Heart right ventricle (tissue), 16 donors: ENCODE measurements around the gene PRKD2. TPM values are rescaled to one million over a fixed set of nuclear protein-coding genes. Genes with fewer than 3 reads are reported as not detected.

Experiments
- ATAC-seq, 8 donors: fragments of 200-7000 bp; cut with Tn5 transposase; one replicate each; pipeline ENCODE4 v1.9.1; 2020; ENCODE audit warnings: mild to moderate bottlenecking in 8 of 8, moderate library complexity in 8 of 8, moderate number of reproducible peaks in 1 of 8
- DNase-seq, 2 donors: peaks; one replicate each; pipeline ENCODE4 v3.0.0-alpha.2; 2020
- H3K27ac ChIP-seq, 10 donors: fragments of 200-600 bp; sonication (generic) in 2 of 10; one replicate each; pipeline versions ENCODE4 v1.5.0 to v1.8.0; 2020 to 2022; ENCODE audit warnings: mild to moderate bottlenecking in 3 of 10
- H3K27me3 ChIP-seq, 7 donors: fragments of 200-600 bp; one replicate each; pipeline ENCODE4 v1.8.0; 2021 to 2022; ENCODE audit warnings: mild to moderate bottlenecking in 2 of 7
- H3K36me3 ChIP-seq, 9 donors: fragments of 200-600 bp; sonication (generic) in 1 of 9; one replicate each; pipeline versions ENCODE4 v1.5.0 to v1.8.0; 2020 to 2022; ENCODE audit warnings: mild to moderate bottlenecking in 2 of 9
- H3K4me1 ChIP-seq, 9 donors: fragments of 200-600 bp; sonication (generic) in 1 of 9; one replicate each; pipeline versions ENCODE4 v1.5.0 to v1.8.0; 2020 to 2022; ENCODE audit warnings: mild to moderate bottlenecking in 4 of 9
- H3K4me3 ChIP-seq, 10 donors: fragments of 200-600 bp; sonication (generic) in 2 of 10; one replicate each; pipeline versions ENCODE4 v1.5.0 to v1.8.0; 2020 to 2022; ENCODE audit warnings: mild to moderate bottlenecking in 7 of 10, moderate library complexity in 2 of 10
- H3K9me3 ChIP-seq, 11 donors: fragments of 200-600 bp in 10 of 11; sonication (generic) in 2 of 11; one replicate each; pipeline versions ENCODE4 v1.5.0 to v1.8.0; 2013 to 2022; ENCODE audit warnings: mild to moderate bottlenecking in 2 of 11, control low read depth in 1 of 11, moderate library complexity in 1 of 11
- WGBS, 2 donors: extraction: QIAGEN DNeasy Blood & Tissue Kit; methylation state at CpG; one replicate each; pipeline ENCODE4 v1.1.7; 2013; ENCODE audit warnings: inconsistent platforms in 1 of 2; 5-methylcytosine and 5-hydroxymethylcytosine counted together
- intact Hi-C, 10 donors: fragments of 100-400 bp; cut with DNase I; formaldehyde crosslinking; loops; one replicate each; pipeline versions ENCODE4 v1.11.1 to v1.14.2; 2022
- microRNA-seq, 2 donors: library from miRNA; unstranded; fragments of <30 nt; microRNA quantifications; one replicate each; pipeline ENCODE4 v1.2.0, GENCODE V29; 2021
- polyA plus RNA-seq, 2 donors: library from polyadenylated mRNA; stranded (reverse); fragments of 200-250 nt; gene quantifications; one replicate each; pipeline ENCODE4 v1.2.3, GENCODE V29; 2013
- total RNA-seq, 10 donors: library from RNA; stranded (reverse); fragmentation: NEBNext Ultra II Directional in 3 of 10; extraction: Animal tissue kit (Norgen Biotek cat#: 25700) in 3 of 10; gene quantifications; one replicate each; pipeline versions ENCODE4 v1.2.1 to v1.2.4, GENCODE V29; 2021 to 2023
- TF ChIP-seq, protein P1 (sequence below), 9 donors: fragments of 200-600 bp; sonication (generic) in 2 of 9; IDR thresholded peaks; one replicate each; pipeline versions ENCODE4 v1.5.0 to v1.8.0; 2021 to 2022; ENCODE audit warnings: antibody characterized with exemption in 9 of 9, mild to moderate bottlenecking in 5 of 9, moderate library complexity in 1 of 9
- donor health status: Arrhythmogenic right ventricular cardiomyopathy.
- donor health status: ischemic (EF 13 %, LVEDD 7.1; RV severe dilation, severe dysfunction).
- donor health status: healthy with polysubstance abuse.
- donor health status: DM: no; HTN: yes; CAD: no.
- donor health status: DM: no; HTN: no; CAD: no.
- donor health status: ischemic (EF 25% LVEDD 6.9; RV normal size, moderate dysfunction).
- donor health status: ischemic (EF 25% LVEDD 5.7; RV mildly dilated, moderate dysfunction).
- donor health status: healthy.
- donor health status: DM: yes; HTN: yes; CAD: no.
- donor health status: Ischemic cardiomyopathy.
- donor health status: ischemic (EF 35%, LVEDD 5.7; RV mildly dilated, moderate dysfunction).
- donor health status: nonischemic (EF 11% LVEDD 7.7; RV severe dilation, severe dysfunction).
- donor health status: DM: yes; HTN: yes; CAD: no.
- donor health status: PGD.
- donor health status: ischemic (EF 29% LVEDD 5.4; RV normal size, mild dysfunction).
- donor health status: nonischemic (EF 23%, LVEDD 6.1; RV moderate dilation, normal function).

The PRKD2 gene
- total and polyA plus RNA-seq, 12 donors = 11.7 to 22.7 (median 13.8) TPM

DNA sequence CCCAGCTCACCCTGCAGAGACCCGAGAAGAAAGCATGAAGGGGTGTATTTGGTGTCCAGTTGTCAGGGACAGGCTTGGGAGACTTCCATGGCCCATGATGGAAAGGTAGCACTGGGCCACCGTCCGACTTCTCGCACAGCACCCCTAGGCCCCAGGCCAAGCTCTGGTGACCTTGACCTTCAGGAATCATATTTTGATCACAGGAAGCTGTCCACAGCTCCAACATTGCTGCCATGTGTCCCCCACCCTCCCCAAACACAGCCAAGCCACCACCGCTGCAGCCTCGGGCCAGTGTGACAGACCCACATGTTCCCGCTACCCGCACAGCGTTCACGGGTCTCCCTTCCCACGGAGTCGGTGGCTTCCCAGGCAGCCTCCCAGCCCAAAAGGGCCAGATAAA is 91.2 kb downstream of the PRKD2 start:
- H3K36me3 ChIP-seq = no peaks in the 10 kb centered on the region
- DNase-seq (peak in 1 of 2 donors; percentile 42), ATAC-seq (no peak)
- peak overlapping the region in 9 of 10 donors; percentile 52 to 88 (median 76) for H3K27ac ChIP-seq
- WGBS, 2 donors = 66 to 68% methylated on average over 12 of the region's 12 CpGs
- intact Hi-C loops = no loop called here
- H3K4me1 ChIP-seq = peaks cover 11 to 73% (median 48%) of the 10 kb centered on the region in 9 donors
- no peaks in the 10 kb centered on the region for H3K27me3 ChIP-seq
- TF ChIP-seq, protein P1, sequence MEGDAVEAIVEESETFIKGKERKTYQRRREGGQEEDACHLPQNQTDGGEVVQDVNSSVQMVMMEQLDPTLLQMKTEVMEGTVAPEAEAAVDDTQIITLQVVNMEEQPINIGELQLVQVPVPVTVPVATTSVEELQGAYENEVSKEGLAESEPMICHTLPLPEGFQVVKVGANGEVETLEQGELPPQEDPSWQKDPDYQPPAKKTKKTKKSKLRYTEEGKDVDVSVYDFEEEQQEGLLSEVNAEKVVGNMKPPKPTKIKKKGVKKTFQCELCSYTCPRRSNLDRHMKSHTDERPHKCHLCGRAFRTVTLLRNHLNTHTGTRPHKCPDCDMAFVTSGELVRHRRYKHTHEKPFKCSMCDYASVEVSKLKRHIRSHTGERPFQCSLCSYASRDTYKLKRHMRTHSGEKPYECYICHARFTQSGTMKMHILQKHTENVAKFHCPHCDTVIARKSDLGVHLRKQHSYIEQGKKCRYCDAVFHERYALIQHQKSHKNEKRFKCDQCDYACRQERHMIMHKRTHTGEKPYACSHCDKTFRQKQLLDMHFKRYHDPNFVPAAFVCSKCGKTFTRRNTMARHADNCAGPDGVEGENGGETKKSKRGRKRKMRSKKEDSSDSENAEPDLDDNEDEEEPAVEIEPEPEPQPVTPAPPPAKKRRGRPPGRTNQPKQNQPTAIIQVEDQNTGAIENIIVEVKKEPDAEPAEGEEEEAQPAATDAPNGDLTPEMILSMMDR (IDR thresholded peaks at IDR 0.05) = no peak
- no peaks in the 10 kb centered on the region for H3K9me3 ChIP-seq
- H3K4me3 ChIP-seq = no peak overlapping the region

DNA sequence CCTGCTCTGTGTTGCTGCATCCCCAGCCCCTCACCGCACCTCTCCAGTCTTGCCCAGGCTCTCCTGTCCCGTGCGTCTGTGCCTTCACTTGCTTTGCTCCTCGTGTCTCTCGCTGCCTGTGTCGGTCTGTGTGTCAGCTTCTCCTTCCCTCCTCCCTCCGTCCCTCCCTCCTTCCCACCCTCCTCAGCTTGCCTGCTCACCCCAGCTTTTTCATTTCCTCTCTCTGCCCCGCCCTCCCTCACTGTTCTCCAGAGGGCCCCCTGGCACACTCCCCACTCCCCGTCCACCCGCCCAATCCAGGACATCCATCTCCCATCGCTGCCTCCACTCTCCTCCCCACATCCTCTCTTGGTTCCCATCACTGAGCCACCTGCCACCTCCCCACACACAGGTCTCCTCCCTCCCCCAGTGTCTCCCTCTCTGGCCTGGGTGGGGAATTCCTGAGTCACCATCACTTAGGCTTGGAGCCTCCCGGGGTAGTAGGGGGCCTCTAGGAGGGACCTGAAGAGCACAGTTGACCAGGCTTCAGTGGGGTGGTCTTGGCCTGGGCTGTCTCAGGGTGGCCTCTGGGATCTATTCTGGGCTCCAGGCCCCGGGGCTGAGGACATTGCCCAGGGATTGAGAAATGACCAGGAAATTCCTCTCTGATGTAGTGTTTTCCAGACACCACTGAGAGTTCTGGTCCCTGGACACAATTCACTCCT is 91.8 kb downstream of the PRKD2 start, which contains the start of gene PTGIR:
TSS of gene PTGIR (minus strand) at position 132 of the 704 bp plus-strand sequence. CDS start 864 bp downstream, outside the sequence.
- H3K27me3 ChIP-seq = no peaks in the 10 kb centered on the region
- H3K4me3 ChIP-seq = peak within 1 kb of the TSS in 9 of 10 donors; percentile 25 to 49 (median 41)
- 34 to 45% methylated on average over 13 of the region's 13 CpGs for WGBS, 2 donors
- ATAC-seq (peak; percentile 68 to 81 (median 76)), DNase-seq (peak; percentile 78 to 81)
- H3K4me1 ChIP-seq = peaks cover 14 to 77% (median 53%) of the 10 kb centered on the region in 9 donors
- no peaks in the 10 kb centered on the region for H3K9me3 ChIP-seq
- H3K27ac ChIP-seq = peak within 1 kb of the TSS; percentile 50 to 88 (median 75)
- intact Hi-C loops = no loop called here
- H3K36me3 ChIP-seq = no peaks in the 10 kb centered on the region
- TF ChIP-seq, protein P1 (IDR thresholded peaks at IDR 0.05) = no peak

Small RNA genes lying within 50 kb of the gene (microRNA-seq; reads per million reads assigned to microRNA genes)
- gene MIR320E = 1.8 to 2.0 reads per million in 2 donors

Other genes starting within 250 kb of the PRKD2 start
- gene PNMA8A, start 245.6 kb downstream of the PRKD2 start, total RNA-seq = 10 to 100 TPM in 3 of 10 donors, 1 to 10 TPM in 7; 7.2 to 12.3 (median 9.3) TPM
- gene PNMA8A, start 245.6 kb downstream of the PRKD2 start, polyA plus RNA-seq = 1 to 10 TPM; 2.8 to 3.0 TPM
- gene PNMA8B, start 221.2 kb downstream of the PRKD2 start, total RNA-seq = under 1 TPM; 0.47 to 0.95 (median 0.65) TPM
- gene PNMA8B, start 221.2 kb downstream of the PRKD2 start, polyA plus RNA-seq = under 1 TPM; 0.37 to 0.81 TPM
- gene CALM3, start 115.8 kb downstream of the PRKD2 start, total RNA-seq = 100 to 1,000 TPM; 214 to 488 (median 287) TPM
- 100 to 1,000 TPM; 304 to 370 TPM for gene CALM3, start 115.8 kb downstream of the PRKD2 start, polyA plus RNA-seq
- gene PTGIR, start 92.0 kb downstream of the PRKD2 start, total RNA-seq = 10 to 100 TPM in 1 of 10 donors, 1 to 10 TPM in 9; 1.4 to 13.7 (median 2.6) TPM
- gene PTGIR, start 92.0 kb downstream of the PRKD2 start, polyA plus RNA-seq = 1 to 10 TPM; 5.5 to 8.5 TPM
- gene GNG8, start 80.9 kb downstream of the PRKD2 start, total RNA-seq = 1 to 10 TPM in 2 of 10 donors, not detected in 8; 1.9 to 5.9 TPM
- gene GNG8, start 80.9 kb downstream of the PRKD2 start, polyA plus RNA-seq = not detected
- gene DACT3, start 55.9 kb downstream of the PRKD2 start, total RNA-seq = 10 to 100 TPM in 7 of 10 donors, 1 to 10 TPM in 3; 6.9 to 29.3 (median 14.9) TPM
- 1 to 10 TPM; 3.9 to 5.0 TPM for gene DACT3, start 55.9 kb downstream of the PRKD2 start, polyA plus RNA-seq
- 10 to 100 TPM; 14.6 to 22.8 (median 19.7) TPM for gene FKRP, start 28.9 kb upstream of the PRKD2 start, total RNA-seq
- gene FKRP, start 28.9 kb upstream of the PRKD2 start, polyA plus RNA-seq = 10 to 100 TPM; 13.0 to 20.3 TPM
- 10 to 100 TPM; 43.3 to 56.1 (median 50.0) TPM for gene STRN4, start 29.3 kb upstream of the PRKD2 start, total RNA-seq
- 10 to 100 TPM; 50.4 to 63.3 TPM for gene STRN4, start 29.3 kb upstream of the PRKD2 start, polyA plus RNA-seq
- 10 to 100 TPM in 2 of 10 donors, 1 to 10 TPM in 8; 3.2 to 17.7 (median 5.3) TPM for gene SLC1A5, start 71.5 kb upstream of the PRKD2 start, total RNA-seq
- gene SLC1A5, start 71.5 kb upstream of the PRKD2 start, polyA plus RNA-seq = 10 to 100 TPM in 1 of 2 donors, 1 to 10 TPM in 1; 6.3 to 30.5 TPM
- 100 to 1,000 TPM in 2 of 10 donors, 10 to 100 TPM in 8; 68.7 to 123 (median 79.0) TPM for gene AP2S1, start 133.7 kb upstream of the PRKD2 start, total RNA-seq
- gene AP2S1, start 133.7 kb upstream of the PRKD2 start, polyA plus RNA-seq = 100 to 1,000 TPM in 1 of 2 donors, 10 to 100 TPM in 1; 96.9 to 192 TPM
- 10 to 100 TPM; 69.1 to 96.5 (median 74.0) TPM for gene ARHGAP35, start 143.9 kb upstream of the PRKD2 start, total RNA-seq
- gene ARHGAP35, start 143.9 kb upstream of the PRKD2 start, polyA plus RNA-seq = 10 to 100 TPM; 20.8 to 23.3 TPM